ENCODE measurements around the gene AUH.

Gene AUH

DNA sequence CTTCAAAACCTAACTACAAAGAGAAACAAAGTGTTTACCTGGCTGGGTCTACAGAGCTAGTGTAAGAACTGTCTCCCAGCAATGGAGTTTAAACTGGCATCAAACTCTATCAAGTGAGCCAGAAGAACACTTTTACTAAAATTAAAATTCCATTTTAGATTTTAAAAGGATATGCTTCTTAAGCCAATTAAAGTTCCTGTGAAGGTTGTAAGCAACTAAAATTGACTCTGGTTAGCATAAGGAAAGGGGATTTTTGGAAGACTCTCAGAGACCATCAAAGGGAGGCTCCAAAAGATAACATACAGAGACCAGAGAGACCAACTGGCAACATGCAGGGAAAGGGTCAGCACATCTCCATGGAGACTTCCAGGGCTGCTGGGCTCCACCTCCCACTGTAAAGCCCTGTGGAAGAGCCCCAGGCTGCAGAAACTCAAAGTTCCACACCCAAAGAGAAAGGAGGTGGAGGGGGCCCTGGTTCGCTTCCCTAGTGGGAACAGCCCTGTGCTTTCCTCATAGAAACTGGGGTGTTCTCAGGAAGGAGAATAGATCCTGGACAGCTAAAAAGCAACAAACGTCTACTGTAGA, 91.7 kb downstream of the AUH start:
- in situ Hi-C loops (cut with HindIII; ENCODE audit: low pct_unique_long_range_greater_than_20kb, low sequenced_read_pairs): no loop called here
- no peak for TF ChIP-seq JUND (IDR thresholded peaks at IDR 0.05; ENCODE audit: low read depth)
- DNase-seq (ENCODE audit: low read depth in 1 of 2, low spot score in 1 of 2): no peak

- DNase-seq (ENCODE audit: low read depth in 1 of 2, low spot score in 1 of 2): no peak
- TF ChIP-seq JUND (IDR thresholded peaks at IDR 0.05; ENCODE audit: low read depth): no peak
- in situ Hi-C loops (cut with HindIII; ENCODE audit: low pct_unique_long_range_greater_than_20kb, low sequenced_read_pairs): no loop called here
Observed at GRCh38 chr9:91266448-91266847, 95.3 kb downstream of the AUH start.

- TF ChIP-seq JUND (IDR thresholded peaks at IDR 0.05; ENCODE audit: low read depth): no peak
- DNase-seq (ENCODE audit: low read depth in 1 of 2, low spot score in 1 of 2): no peak
- in situ Hi-C loops (cut with HindIII; ENCODE audit: low pct_unique_long_range_greater_than_20kb, low sequenced_read_pairs): no loop called here
Observed at GRCh38 chr9:91265514-91265913, 96.2 kb downstream of the AUH start.

DNA sequence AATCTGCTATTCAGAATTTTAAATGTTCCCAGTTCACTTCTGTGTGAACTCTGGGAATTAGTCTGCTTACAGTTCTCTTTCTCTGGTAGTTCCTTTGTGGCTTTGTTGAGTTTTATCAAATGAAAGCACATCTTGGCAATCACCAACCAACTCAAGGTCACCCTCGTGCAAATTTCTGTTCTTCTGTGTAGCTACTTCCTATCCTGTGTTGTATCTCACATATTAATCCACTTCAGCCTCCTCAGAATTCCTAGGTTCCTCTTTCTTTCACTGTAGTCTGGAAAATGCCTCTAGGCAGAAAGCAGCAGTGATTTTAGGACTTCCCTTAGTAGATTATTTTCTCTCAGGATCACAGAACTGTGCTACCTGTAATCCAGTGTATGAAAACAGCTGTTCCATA, 100.3 kb downstream of the AUH start:
- no peak for TF ChIP-seq JUND (IDR thresholded peaks at IDR 0.05; ENCODE audit: low read depth)
- in situ Hi-C loops (cut with HindIII; ENCODE audit: low pct_unique_long_range_greater_than_20kb, low sequenced_read_pairs): no loop called here
- no peak for DNase-seq (ENCODE audit: low read depth in 1 of 2, low spot score in 1 of 2)

DNA sequence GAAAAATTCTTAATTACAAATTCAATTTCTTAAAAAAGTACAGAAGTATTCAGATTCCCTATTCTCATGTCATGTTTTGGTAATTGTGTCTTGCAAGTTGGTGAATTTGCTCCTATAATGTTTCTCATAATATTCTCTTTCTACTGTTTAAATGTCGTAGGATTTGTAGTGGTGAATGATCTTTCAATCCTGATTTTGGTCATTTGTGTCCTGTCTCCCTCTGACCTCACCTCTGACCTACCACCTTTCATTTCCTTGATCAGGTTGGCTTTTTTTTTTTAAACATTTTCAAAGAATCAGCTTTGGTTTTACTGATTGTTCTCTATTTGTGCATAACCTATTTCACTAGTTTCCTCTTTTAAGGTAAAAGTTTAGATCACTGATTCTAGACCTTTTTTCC, 102.6 kb downstream of the AUH start:
- no peak for DNase-seq (ENCODE audit: low read depth in 1 of 2, low spot score in 1 of 2)
- no peak for TF ChIP-seq JUND (IDR thresholded peaks at IDR 0.05; ENCODE audit: low read depth)
- in situ Hi-C loops (cut with HindIII; ENCODE audit: low pct_unique_long_range_greater_than_20kb, low sequenced_read_pairs): no loop called here

GRCh38 chr9:91258451-91258850, 103.3 kb downstream of the AUH start:
- TF ChIP-seq JUND (IDR thresholded peaks at IDR 0.05; ENCODE audit: low read depth): no peak
- no peak for DNase-seq (ENCODE audit: low read depth in 1 of 2, low spot score in 1 of 2)
- in situ Hi-C loops (cut with HindIII; ENCODE audit: low pct_unique_long_range_greater_than_20kb, low sequenced_read_pairs): no loop called here

- DNase-seq (ENCODE audit: low read depth in 1 of 2, low spot score in 1 of 2): no peak
- no peak for TF ChIP-seq JUND (IDR thresholded peaks at IDR 0.05; ENCODE audit: low read depth)
- in situ Hi-C loops (cut with HindIII; ENCODE audit: low pct_unique_long_range_greater_than_20kb, low sequenced_read_pairs): no loop called here
Observed at GRCh38 chr9:91256235-91256634, 105.5 kb downstream of the AUH start.

GRCh38 chr9:91255327-91255726, 106.4 kb downstream of the AUH start:
- in situ Hi-C loops (cut with HindIII; ENCODE audit: low pct_unique_long_range_greater_than_20kb, low sequenced_read_pairs): no loop called here
- DNase-seq (ENCODE audit: low read depth in 1 of 2, low spot score in 1 of 2): no peak
- TF ChIP-seq JUND (IDR thresholded peaks at IDR 0.05; ENCODE audit: low read depth): no peak

- in situ Hi-C loops (cut with HindIII; ENCODE audit: low pct_unique_long_range_greater_than_20kb, low sequenced_read_pairs): no loop called here
- DNase-seq (ENCODE audit: low read depth in 1 of 2, low spot score in 1 of 2): no peak
- TF ChIP-seq JUND (IDR thresholded peaks at IDR 0.05; ENCODE audit: low read depth): no peak
Observed at GRCh38 chr9:91253488-91253887, 108.2 kb downstream of the AUH start.

DNA sequence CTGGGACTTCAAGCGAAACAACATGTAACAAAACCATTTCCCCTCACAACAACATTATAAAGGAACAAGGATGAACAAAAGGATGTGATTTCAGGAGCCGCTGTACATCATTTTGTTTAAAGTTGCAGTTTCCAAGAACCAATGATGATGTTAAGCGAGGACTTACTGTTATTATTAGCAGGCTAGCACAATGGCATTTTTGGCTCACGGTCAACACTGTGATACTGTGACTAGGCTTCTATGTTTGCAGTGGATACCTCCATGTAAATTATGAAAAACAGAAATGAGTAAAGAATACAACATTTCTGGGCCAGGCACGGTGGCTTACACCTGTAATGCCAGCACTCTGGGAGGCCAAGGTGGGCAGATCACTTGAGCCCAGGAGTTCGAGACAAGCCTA, 113.0 kb downstream of the AUH start:
- in situ Hi-C loops (cut with HindIII; ENCODE audit: low pct_unique_long_range_greater_than_20kb, low sequenced_read_pairs): no loop called here
- TF ChIP-seq JUND (IDR thresholded peaks at IDR 0.05; ENCODE audit: low read depth): no peak

DNA sequence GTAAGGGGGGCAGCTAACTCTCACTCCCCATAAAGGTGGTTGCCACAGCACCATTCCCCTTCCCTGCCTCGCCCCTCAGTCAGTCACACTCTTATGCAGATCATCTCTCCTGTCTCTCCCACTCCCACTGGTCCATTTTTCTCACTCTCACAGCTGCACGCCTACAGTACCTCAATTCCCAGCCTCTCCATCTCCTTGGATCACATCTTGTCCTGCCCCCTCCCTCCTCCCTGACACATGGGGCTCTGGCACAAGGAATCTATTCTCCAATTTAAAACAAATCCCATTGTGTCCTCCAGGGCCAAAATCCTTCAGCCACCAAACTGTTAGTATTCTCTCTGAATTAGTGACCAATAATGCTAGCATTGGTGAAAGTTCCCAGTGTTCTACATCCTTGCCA, 114.4 kb downstream of the AUH start:
- in situ Hi-C loops (cut with HindIII; ENCODE audit: low pct_unique_long_range_greater_than_20kb, low sequenced_read_pairs): no loop called here
- TF ChIP-seq JUND (IDR thresholded peaks at IDR 0.05; ENCODE audit: low read depth): no peak
- no peak for DNase-seq (ENCODE audit: low read depth in 1 of 2, low spot score in 1 of 2)

More for the DNA sequence above, 113.0 kb downstream of the AUH start:
- no peak for DNase-seq (ENCODE audit: low read depth in 1 of 2, low spot score in 1 of 2)

GRCh38 chr9:91246846-91247245, 114.9 kb downstream of the AUH start:
- in situ Hi-C loops (cut with HindIII; ENCODE audit: low pct_unique_long_range_greater_than_20kb, low sequenced_read_pairs): no loop called here
- DNase-seq (ENCODE audit: low read depth in 1 of 2, low spot score in 1 of 2): no peak
- no peak for TF ChIP-seq JUND (IDR thresholded peaks at IDR 0.05; ENCODE audit: low read depth)

DNA sequence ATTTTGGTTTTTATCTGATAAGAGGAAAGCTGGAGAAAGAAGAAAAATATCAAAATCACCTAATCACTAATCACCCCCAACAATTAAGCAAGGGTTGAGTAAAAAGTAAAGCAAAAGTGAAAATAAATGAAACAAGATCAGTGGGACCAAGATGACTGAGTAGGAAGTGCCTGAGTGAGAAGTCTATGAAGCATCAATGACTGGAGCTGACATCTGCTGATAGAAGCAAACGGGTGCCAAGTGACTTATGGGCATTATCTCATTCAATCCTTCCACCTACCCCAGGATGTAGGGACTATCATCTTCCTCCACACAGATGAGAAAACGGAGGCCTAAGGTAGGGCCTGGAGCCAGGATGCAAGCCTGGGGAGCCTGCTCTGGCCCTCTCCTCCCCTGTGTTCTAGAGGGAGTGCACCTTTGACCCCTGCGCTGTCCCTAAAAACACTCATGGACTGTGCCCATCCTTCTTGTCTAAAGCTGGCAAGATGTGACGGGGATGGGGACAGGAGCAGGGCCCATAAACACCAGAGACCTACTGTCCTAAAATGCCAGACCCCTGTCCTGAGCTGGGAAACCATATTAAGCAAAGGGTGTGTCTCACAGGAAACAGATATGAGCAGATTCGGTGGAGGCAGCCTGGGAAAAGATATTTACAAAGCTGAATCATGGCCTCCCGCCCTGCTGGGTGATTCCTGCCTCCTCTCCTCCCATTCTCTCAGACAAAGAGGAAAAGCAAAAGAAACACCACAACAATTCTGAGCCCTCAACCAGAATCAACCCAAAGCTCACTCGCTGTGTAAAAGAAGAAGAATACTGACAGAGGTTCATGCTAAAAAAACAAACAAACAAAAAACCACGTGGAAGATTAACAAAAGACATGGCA, 116.0 kb downstream of the AUH start:
- DNase-seq (ENCODE audit: low read depth in 1 of 2, low spot score in 1 of 2): no peak
- in situ Hi-C loops (cut with HindIII; ENCODE audit: low pct_unique_long_range_greater_than_20kb, low sequenced_read_pairs): no loop called here
- TF ChIP-seq JUND (IDR thresholded peaks at IDR 0.05; ENCODE audit: low read depth): no peak
